ENCODE measurements around the gene FAM98C.

GRCh38 chr19:38421856-38422255, 19.0 kb downstream of the FAM98C start:
- TF ChIP-seq, protein P1, sequence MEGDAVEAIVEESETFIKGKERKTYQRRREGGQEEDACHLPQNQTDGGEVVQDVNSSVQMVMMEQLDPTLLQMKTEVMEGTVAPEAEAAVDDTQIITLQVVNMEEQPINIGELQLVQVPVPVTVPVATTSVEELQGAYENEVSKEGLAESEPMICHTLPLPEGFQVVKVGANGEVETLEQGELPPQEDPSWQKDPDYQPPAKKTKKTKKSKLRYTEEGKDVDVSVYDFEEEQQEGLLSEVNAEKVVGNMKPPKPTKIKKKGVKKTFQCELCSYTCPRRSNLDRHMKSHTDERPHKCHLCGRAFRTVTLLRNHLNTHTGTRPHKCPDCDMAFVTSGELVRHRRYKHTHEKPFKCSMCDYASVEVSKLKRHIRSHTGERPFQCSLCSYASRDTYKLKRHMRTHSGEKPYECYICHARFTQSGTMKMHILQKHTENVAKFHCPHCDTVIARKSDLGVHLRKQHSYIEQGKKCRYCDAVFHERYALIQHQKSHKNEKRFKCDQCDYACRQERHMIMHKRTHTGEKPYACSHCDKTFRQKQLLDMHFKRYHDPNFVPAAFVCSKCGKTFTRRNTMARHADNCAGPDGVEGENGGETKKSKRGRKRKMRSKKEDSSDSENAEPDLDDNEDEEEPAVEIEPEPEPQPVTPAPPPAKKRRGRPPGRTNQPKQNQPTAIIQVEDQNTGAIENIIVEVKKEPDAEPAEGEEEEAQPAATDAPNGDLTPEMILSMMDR (IDR thresholded peaks at IDR 0.05) = no peak
- no peak for TF ChIP-seq POLR2A (IDR thresholded peaks at IDR 0.05)

Data from thyroid gland (tissue), 4 donors.